NCI-H2107 (cell line): ENCODE results near the gene CAPN15.

Experiments
- DNase-seq: peaks from one replicate; lab custom pipeline; 2025; lab: John Stamatoyannopoulos, UW

Gene CAPN15

GRCh38 chr16:546909-547770 lies 19.6 kb downstream of the CAPN15 start:
- DNase-seq, result no peak

GRCh38 chr16:548586-548985 lies 21.1 kb downstream of the CAPN15 start:
- no peak for DNase-seq

- DNase-seq, result no peak
Measured at GRCh38 chr16:549544-550263, 22.2 kb downstream of the CAPN15 start.

GRCh38 chr16:551210-551609 lies 23.7 kb downstream of the CAPN15 start:
- no peak for DNase-seq

- DNase-seq, result no peak
Measured at GRCh38 chr16:552171-552570, 24.7 kb downstream of the CAPN15 start.

GRCh38 chr16:553601-554296 lies 26.2 kb downstream of the CAPN15 start:
- no peak for DNase-seq

GRCh38 chr16:554297-554621 lies 26.7 kb downstream of the CAPN15 start:
- DNase-seq, result no peak

- no peak for DNase-seq
Measured at GRCh38 chr16:554640-555365, 27.3 kb downstream of the CAPN15 start.

- no peak for DNase-seq
Measured at GRCh38 chr16:555528-556473, 28.3 kb downstream of the CAPN15 start.

GRCh38 chr16:556474-557173 lies 29.1 kb downstream of the CAPN15 start:
- DNase-seq, result no peak

- no peak for DNase-seq
Measured at GRCh38 chr16:557463-558297, 30.2 kb downstream of the CAPN15 start.

- DNase-seq, result no peak
Measured at GRCh38 chr16:558298-559020, 30.9 kb downstream of the CAPN15 start.

- DNase-seq, result no peak
Measured at GRCh38 chr16:559021-559380, 31.5 kb downstream of the CAPN15 start.

GRCh38 chr16:559411-560203 lies 32.1 kb downstream of the CAPN15 start:
- DNase-seq, result no peak

GRCh38 chr16:560204-560700 lies 32.7 kb downstream of the CAPN15 start, which contains the start of gene PRR35:
Gene PRR35, plus strand, starts transcription at chr16:560394. Its CDS starts 2,901 bp downstream, at chr16:563295.
- DNase-seq, result no peak

- no peak for DNase-seq
Measured at GRCh38 chr16:560701-561412, 33.3 kb downstream of the CAPN15 start.

GRCh38 chr16:561413-561794 lies 33.9 kb downstream of the CAPN15 start:
- no peak for DNase-seq
